SK-N-SH treated with all-trans-retinoic acid at 6 μM for 48 hours (cell line): ENCODE data around the gene PLA2G4B.

ENCODE experiments used
- ARNTL ChIP-seq: fragments of 450-650 bp; formaldehyde crosslinking; IDR thresholded peaks from 2 replicates; pipeline ENCODE4 v1.5.0; 2020; ENCODE audit warnings: low read depth, mild to moderate bottlenecking, moderate library complexity, borderline replicate concordance
- ZC3H10 ChIP-seq: fragments of 250-450 bp; sonication (Bioruptor Pico); IDR thresholded peaks from 2 replicates; pipeline ENCODE4 v1.5.1; 2021; ENCODE audit warnings: mild to moderate bottlenecking, moderate library complexity

DNA sequence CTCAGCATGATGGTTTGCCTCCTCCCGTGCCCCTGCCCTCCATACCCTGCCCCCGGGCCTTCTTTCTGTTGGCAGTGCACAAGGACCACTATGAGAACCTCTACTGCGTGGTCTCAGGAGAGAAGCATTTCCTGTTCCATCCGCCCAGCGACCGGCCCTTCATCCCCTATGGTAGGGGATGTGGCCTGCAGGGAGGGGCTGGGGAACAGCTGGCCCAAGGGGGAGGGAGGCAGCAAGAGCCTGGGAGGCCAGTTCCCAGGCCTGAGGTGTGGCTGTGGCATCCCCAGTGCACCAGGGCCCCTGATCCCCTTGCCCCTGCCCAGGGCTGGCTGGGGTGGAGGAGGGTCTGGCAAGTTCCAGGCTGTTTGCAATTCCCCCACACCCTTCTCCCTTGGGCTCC, 2.6 kb upstream of the PLA2G4B start:
- TF ChIP-seq ZC3H10 (CRISPR knock-in tag), result no peak
- no peak for TF ChIP-seq ARNTL (CRISPR knock-in tag)
